ENCODE data around the gene OR2A5.

OR2A5 gene

DNA sequence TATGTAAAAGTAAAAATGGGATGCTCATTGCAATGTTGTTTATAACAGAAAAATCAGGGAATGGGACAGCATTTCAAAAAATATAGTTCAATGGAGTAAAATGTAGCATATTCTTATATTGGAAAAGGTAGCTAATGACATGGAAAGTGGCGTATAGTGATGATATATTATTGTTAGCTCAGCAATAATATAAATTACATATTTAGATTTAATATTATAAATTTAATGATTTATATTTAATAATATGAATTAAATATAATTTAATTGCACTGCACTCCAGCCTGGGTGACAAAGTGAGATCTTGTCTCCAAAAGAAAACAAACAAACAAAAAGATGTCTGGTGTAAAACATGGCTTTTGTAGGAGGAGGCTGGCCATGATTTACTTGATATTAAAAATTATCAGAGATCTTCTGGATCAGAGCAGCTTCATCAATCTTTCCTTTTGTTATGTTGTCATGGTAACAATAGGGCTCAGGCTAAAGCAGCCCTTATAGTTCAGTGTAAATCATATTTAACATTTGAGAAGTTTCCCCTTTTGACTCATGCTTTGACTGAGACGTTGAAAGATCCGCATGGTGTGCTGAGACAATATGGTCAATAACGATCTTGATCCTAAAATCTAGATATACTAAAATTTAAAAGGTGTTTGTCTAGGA, 25.4 kb upstream of the OR2A5 start:
- H3K27ac ChIP-seq (ENCODE audit: insufficient read depth in 1 of 2, low read depth in 1 of 2, low read length in 2 of 2, poor library complexity in 1 of 2, severe bottlenecking in 2 of 2) = no peak overlapping the region
- ChIA-PET CTCF (interaction anchor here (0.7 kb wide), 1 partner anchor 9 kb away, joined by 3 read pairs; no protein-coding TSS in a partner anchor), POLR2A (no interaction called here)
- H3K9me3 ChIP-seq (ENCODE audit: control extremely low read depth in 1 of 5, control insufficient read depth in 4 of 5, insufficient read depth in 2 of 5, low read depth in 1 of 5, low read length in 4 of 5) = no peaks in the 10 kb centered on the region
- no peak overlapping the region for H3K4me3 ChIP-seq (ENCODE audit: control insufficient read depth in 1 of 7, extremely low read depth in 1 of 7, insufficient read depth in 4 of 7, low read depth in 2 of 7, low read length in 6 of 7)
- WGBS (ENCODE audit: insufficient coverage) = no CpG with 5 or more reads among the region's 4 CpGs
- DNase-seq = peak in 2 of 3 donors; percentile 3 to 18
- no peaks in the 10 kb centered on the region for H3K4me1 ChIP-seq (ENCODE audit: control extremely low read depth in 1 of 4, control insufficient read depth in 4 of 4, insufficient read depth in 4 of 4, low read length in 3 of 4)
- no peaks in the 10 kb centered on the region for H3K36me3 ChIP-seq (ENCODE audit: control insufficient read depth in 4 of 4, insufficient read depth in 4 of 4, low read length in 3 of 4)
- no peaks in the 10 kb centered on the region for H3K27me3 ChIP-seq (replicated peaks in 2 of 5; ENCODE audit: control insufficient read depth in 4 of 5, insufficient read depth in 5 of 5, low read length in 4 of 5)

DNA sequence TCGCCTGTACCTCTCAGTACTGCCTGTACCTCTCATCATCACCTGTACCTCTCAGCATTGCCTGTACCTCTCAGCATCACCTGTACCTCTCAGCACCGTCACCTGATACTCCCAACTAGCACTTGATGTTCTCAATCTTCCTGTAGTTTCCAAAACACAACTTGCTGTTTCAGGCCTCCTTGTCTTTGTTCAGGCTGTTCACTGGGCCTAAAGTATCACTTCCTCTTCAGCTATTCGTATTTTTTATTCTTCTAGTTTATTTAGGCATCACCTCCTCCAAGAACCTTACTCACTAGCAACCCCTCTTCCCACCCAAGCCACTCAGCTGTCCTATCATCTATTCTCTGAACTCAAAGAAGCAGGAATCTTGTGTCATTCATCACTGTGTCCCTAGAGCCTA, 24.5 kb upstream of the OR2A5 start:
- Histone ChIP-seq H3K27me3 (replicated peaks in 2 of 5; ENCODE audit: control insufficient read depth in 4 of 5, insufficient read depth in 5 of 5, low read length in 4 of 5) (no peaks in the 10 kb centered on the region), H3K9me3 (ENCODE audit: control extremely low read depth in 1 of 5, control insufficient read depth in 4 of 5, insufficient read depth in 2 of 5, low read depth in 1 of 5, low read length in 4 of 5) (no peaks in the 10 kb centered on the region), H3K27ac (ENCODE audit: insufficient read depth in 1 of 2, low read depth in 1 of 2, low read length in 2 of 2, poor library complexity in 1 of 2, severe bottlenecking in 2 of 2) (no peak overlapping the region), H3K36me3 (ENCODE audit: control insufficient read depth in 4 of 4, insufficient read depth in 4 of 4, low read length in 3 of 4) (no peaks in the 10 kb centered on the region), H3K4me3 (ENCODE audit: control insufficient read depth in 1 of 7, extremely low read depth in 1 of 7, insufficient read depth in 4 of 7, low read depth in 2 of 7, low read length in 6 of 7) (no peak overlapping the region), H3K4me1 (ENCODE audit: control extremely low read depth in 1 of 4, control insufficient read depth in 4 of 4, insufficient read depth in 4 of 4, low read length in 3 of 4) (no peaks in the 10 kb centered on the region)
- CTCF ChIA-PET = interaction anchor here (0.7 kb wide), 1 partner anchor 288 kb away, joined by 3 read pairs; no protein-coding TSS in a partner anchor
- WGBS (ENCODE audit: insufficient coverage) = 86% methylated on average over 3 of the region's 3 CpGs
- POLR2A ChIA-PET = no interaction called here
- DNase-seq = no peak

DNA sequence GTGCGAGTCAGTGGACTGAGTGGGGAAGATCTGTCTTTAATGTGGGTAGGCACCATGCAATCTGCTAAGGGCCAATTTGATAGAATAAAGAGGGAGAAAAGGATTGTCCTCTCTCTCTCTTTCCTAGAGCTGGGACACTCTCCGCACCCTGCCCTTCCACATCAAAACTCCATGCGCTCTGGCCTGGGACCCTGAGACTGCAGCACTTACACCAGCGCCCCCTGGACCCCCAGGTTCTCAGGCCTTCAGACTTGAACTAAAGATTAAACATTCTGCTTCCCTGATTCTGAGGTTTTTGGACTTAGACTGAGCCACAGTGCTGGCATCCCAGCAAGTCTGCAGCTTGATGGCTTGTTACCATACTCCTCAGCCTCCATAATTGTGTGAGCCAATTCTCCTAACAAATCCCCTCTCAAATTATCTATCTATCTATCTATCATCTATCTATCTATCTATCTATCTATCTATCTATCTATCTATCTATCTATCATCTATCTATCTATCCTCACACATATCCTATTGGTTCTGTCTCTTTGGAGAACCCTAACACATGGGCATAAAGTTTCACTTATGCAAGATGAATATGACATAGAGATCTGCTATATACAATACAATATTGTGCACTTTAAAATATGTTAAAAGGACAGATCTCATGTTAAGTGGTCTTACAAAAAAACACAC, 22.4 kb upstream of the OR2A5 start:
- H3K27me3 ChIP-seq (replicated peaks in 2 of 5; ENCODE audit: control insufficient read depth in 4 of 5, insufficient read depth in 5 of 5, low read length in 4 of 5) = no peaks in the 10 kb centered on the region
- ChIA-PET CTCF (interaction anchor here (1.3 to 1.6 kb wide), 4 partner anchors 12 to 536 kb away, joined by 3 to 6 read pairs (median 4); partner anchors contain the start of gene TCAF1), POLR2A (no interaction called here)
- H3K4me1 ChIP-seq (ENCODE audit: control extremely low read depth in 1 of 4, control insufficient read depth in 4 of 4, insufficient read depth in 4 of 4, low read length in 3 of 4) = no peaks in the 10 kb centered on the region
- WGBS (ENCODE audit: insufficient coverage) = 88% methylated on average over 4 of the region's 4 CpGs
- no peaks in the 10 kb centered on the region for H3K9me3 ChIP-seq (ENCODE audit: control extremely low read depth in 1 of 5, control insufficient read depth in 4 of 5, insufficient read depth in 2 of 5, low read depth in 1 of 5, low read length in 4 of 5)
- DNase-seq = no peak
- H3K4me3 ChIP-seq (ENCODE audit: control insufficient read depth in 1 of 7, extremely low read depth in 1 of 7, insufficient read depth in 4 of 7, low read depth in 2 of 7, low read length in 6 of 7) = no peak overlapping the region
- no peak overlapping the region for H3K27ac ChIP-seq (ENCODE audit: insufficient read depth in 1 of 2, low read depth in 1 of 2, low read length in 2 of 2, poor library complexity in 1 of 2, severe bottlenecking in 2 of 2)
- H3K36me3 ChIP-seq (ENCODE audit: control insufficient read depth in 4 of 4, insufficient read depth in 4 of 4, low read length in 3 of 4) = no peaks in the 10 kb centered on the region

DNA sequence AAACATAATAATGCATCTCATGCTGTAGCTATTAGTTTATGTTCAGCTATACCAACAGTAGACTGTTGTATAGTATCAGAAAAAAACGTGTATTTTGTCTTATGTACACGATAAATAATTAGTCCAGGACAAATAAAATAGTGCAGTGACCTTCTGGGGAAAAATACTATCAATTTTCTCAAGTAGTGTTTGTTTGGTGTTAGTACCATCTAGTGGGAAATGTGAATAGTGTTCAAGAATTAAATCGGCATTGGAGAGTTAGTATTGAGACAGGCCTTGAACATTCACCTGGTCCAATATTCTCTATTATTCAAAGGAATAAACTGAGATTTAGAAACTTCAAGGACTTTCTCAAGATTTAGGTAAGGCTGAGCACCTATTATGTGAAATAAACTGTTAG, 21.7 kb upstream of the OR2A5 start:
- H3K36me3 ChIP-seq (ENCODE audit: control insufficient read depth in 4 of 4, insufficient read depth in 4 of 4, low read length in 3 of 4) = no peaks in the 10 kb centered on the region
- WGBS (ENCODE audit: insufficient coverage) = no CpG with 5 or more reads among the region's 3 CpGs
- H3K27me3 ChIP-seq (replicated peaks in 2 of 5; ENCODE audit: control insufficient read depth in 4 of 5, insufficient read depth in 5 of 5, low read length in 4 of 5) = no peaks in the 10 kb centered on the region
- H3K9me3 ChIP-seq (ENCODE audit: control extremely low read depth in 1 of 5, control insufficient read depth in 4 of 5, insufficient read depth in 2 of 5, low read depth in 1 of 5, low read length in 4 of 5) = no peaks in the 10 kb centered on the region
- no peak overlapping the region for H3K27ac ChIP-seq (ENCODE audit: insufficient read depth in 1 of 2, low read depth in 1 of 2, low read length in 2 of 2, poor library complexity in 1 of 2, severe bottlenecking in 2 of 2)
- ChIA-PET POLR2A (no interaction called here), CTCF (interaction anchor here (1.3 to 1.5 kb wide), 4 partner anchors 24 to 536 kb away, joined by 3 to 6 read pairs (median 4); partner anchors contain the start of gene TCAF1)
- H3K4me1 ChIP-seq (ENCODE audit: control extremely low read depth in 1 of 4, control insufficient read depth in 4 of 4, insufficient read depth in 4 of 4, low read length in 3 of 4) = no peaks in the 10 kb centered on the region
- no peak overlapping the region for H3K4me3 ChIP-seq (ENCODE audit: control insufficient read depth in 1 of 7, extremely low read depth in 1 of 7, insufficient read depth in 4 of 7, low read depth in 2 of 7, low read length in 6 of 7)
- peak; percentile 17 to 63 (median 50) for DNase-seq

DNA sequence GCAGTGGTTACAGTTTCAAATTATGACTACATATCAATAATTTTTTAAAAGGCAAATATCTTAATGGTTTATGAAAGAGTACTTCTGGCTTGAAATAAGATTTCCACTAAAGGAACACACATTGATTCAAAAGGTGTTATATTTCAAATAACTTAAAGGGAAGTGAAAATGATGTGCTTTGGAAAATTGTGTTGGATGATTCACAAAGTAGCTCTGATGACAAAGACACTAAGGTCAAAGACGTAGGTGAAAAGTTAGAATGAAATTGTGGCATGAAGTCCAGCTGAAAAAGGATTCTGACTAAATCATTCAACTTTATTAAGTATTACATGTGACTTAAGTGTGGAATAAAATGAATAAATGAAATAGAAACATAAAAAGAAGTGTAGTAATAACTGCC, 20.8 kb upstream of the OR2A5 start:
- no peaks in the 10 kb centered on the region for H3K36me3 ChIP-seq (ENCODE audit: control insufficient read depth in 4 of 4, insufficient read depth in 4 of 4, low read length in 3 of 4)
- H3K27ac ChIP-seq (ENCODE audit: insufficient read depth in 1 of 2, low read depth in 1 of 2, low read length in 2 of 2, poor library complexity in 1 of 2, severe bottlenecking in 2 of 2) = no peak overlapping the region
- ChIA-PET CTCF (interaction anchor here (1.3 to 1.9 kb wide), 3 partner anchors 28 to 291 kb away, joined by 3 to 5 read pairs (median 4); partner anchors contain the start of gene TCAF1), POLR2A (no interaction called here)
- no peaks in the 10 kb centered on the region for H3K27me3 ChIP-seq (replicated peaks in 2 of 5; ENCODE audit: control insufficient read depth in 4 of 5, insufficient read depth in 5 of 5, low read length in 4 of 5)
- DNase-seq = no peak
- H3K4me3 ChIP-seq (ENCODE audit: control insufficient read depth in 1 of 7, extremely low read depth in 1 of 7, insufficient read depth in 4 of 7, low read depth in 2 of 7, low read length in 6 of 7) = no peak overlapping the region
- H3K4me1 ChIP-seq (ENCODE audit: control extremely low read depth in 1 of 4, control insufficient read depth in 4 of 4, insufficient read depth in 4 of 4, low read length in 3 of 4) = peaks cover 0 to 2% (median 0%) of the 10 kb centered on the region in 4 experiments
- no CpG with 5 or more reads among the region's 1 CpG for WGBS (ENCODE audit: insufficient coverage)
- no peaks in the 10 kb centered on the region for H3K9me3 ChIP-seq (ENCODE audit: control extremely low read depth in 1 of 5, control insufficient read depth in 4 of 5, insufficient read depth in 2 of 5, low read depth in 1 of 5, low read length in 4 of 5)

DNA sequence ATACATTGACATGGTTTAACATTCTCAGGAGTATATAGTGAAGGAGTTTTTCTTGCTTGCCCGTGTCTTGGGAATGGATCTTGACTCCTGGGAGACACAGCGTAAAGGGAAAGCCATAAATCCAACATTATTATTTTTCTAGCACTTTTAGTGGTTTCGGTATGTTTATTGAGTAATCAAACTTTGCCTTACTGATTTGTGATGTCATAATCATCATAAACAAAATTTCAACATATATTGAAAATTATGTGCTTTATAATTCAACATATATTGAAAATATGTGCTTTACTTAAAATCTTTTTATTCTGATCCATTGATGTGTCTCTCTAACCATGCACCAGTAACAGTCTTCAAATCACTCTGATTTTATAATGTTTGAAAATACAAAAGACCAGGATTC, 20.2 kb upstream of the OR2A5 start:
- no peak overlapping the region for H3K27ac ChIP-seq (ENCODE audit: insufficient read depth in 1 of 2, low read depth in 1 of 2, low read length in 2 of 2, poor library complexity in 1 of 2, severe bottlenecking in 2 of 2)
- no peak for DNase-seq
- no peaks in the 10 kb centered on the region for H3K27me3 ChIP-seq (replicated peaks in 2 of 5; ENCODE audit: control insufficient read depth in 4 of 5, insufficient read depth in 5 of 5, low read length in 4 of 5)
- no peaks in the 10 kb centered on the region for H3K9me3 ChIP-seq (ENCODE audit: control extremely low read depth in 1 of 5, control insufficient read depth in 4 of 5, insufficient read depth in 2 of 5, low read depth in 1 of 5, low read length in 4 of 5)
- H3K4me1 ChIP-seq (ENCODE audit: control extremely low read depth in 1 of 4, control insufficient read depth in 4 of 4, insufficient read depth in 4 of 4, low read length in 3 of 4) = peaks cover 0 to 4% (median 0%) of the 10 kb centered on the region in 4 experiments
- ChIA-PET CTCF (interaction anchor here (1.9 kb wide), 1 partner anchor 292 kb away, joined by 5 read pairs; no protein-coding TSS in a partner anchor), POLR2A (no interaction called here)
- H3K4me3 ChIP-seq (ENCODE audit: control insufficient read depth in 1 of 7, extremely low read depth in 1 of 7, insufficient read depth in 4 of 7, low read depth in 2 of 7, low read length in 6 of 7) = no peak overlapping the region
- WGBS (ENCODE audit: insufficient coverage) = no CpG with 5 or more reads among the region's 3 CpGs
- no peaks in the 10 kb centered on the region for H3K36me3 ChIP-seq (ENCODE audit: control insufficient read depth in 4 of 4, insufficient read depth in 4 of 4, low read length in 3 of 4)

DNA sequence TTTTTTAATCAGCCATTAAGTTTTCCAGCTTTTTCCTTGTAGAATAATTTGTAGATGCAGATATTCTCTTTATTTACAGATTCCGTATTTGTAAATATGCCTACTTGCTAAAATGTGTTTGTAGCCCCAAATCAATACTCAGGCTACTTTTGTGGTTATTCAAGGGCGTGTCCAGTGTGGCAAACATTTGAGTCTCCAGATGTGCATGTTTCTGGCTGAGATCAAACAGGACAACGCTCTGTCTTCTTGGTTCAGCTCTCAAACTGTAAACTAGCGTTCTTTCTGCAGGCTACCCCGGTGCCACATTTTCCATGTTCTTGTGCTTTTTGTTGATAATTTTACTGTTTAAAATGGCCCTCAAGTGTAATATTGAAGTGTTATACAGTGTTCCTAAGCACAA, 16.2 kb upstream of the OR2A5 start:
- ChIA-PET POLR2A (no interaction called here), CTCF (interaction anchor here (0.6 to 1.2 kb wide), 2 partner anchors 10 kb away, joined by 3 to 4 read pairs; no protein-coding TSS in a partner anchor)
- WGBS (ENCODE audit: insufficient coverage) = no CpG with 5 or more reads among the region's 5 CpGs
- Histone ChIP-seq H3K4me1 (ENCODE audit: control extremely low read depth in 1 of 4, control insufficient read depth in 4 of 4, insufficient read depth in 4 of 4, low read length in 3 of 4) (peaks cover 0 to 4% (median 0%) of the 10 kb centered on the region in 4 experiments), H3K4me3 (ENCODE audit: control insufficient read depth in 1 of 7, extremely low read depth in 1 of 7, insufficient read depth in 4 of 7, low read depth in 2 of 7, low read length in 6 of 7) (no peak overlapping the region), H3K27ac (ENCODE audit: insufficient read depth in 1 of 2, low read depth in 1 of 2, low read length in 2 of 2, poor library complexity in 1 of 2, severe bottlenecking in 2 of 2) (no peak overlapping the region), H3K36me3 (ENCODE audit: control insufficient read depth in 4 of 4, insufficient read depth in 4 of 4, low read length in 3 of 4) (no peaks in the 10 kb centered on the region), H3K27me3 (replicated peaks in 2 of 5; ENCODE audit: control insufficient read depth in 4 of 5, insufficient read depth in 5 of 5, low read length in 4 of 5) (no peaks in the 10 kb centered on the region), H3K9me3 (ENCODE audit: control extremely low read depth in 1 of 5, control insufficient read depth in 4 of 5, insufficient read depth in 2 of 5, low read depth in 1 of 5, low read length in 4 of 5) (no peaks in the 10 kb centered on the region)
- no peak for DNase-seq
